Liver (tissue), 9 donors: Measurements from ENCODE around the gene TMEM248. TPM values are rescaled to one million over a fixed set of nuclear protein-coding genes. Genes with fewer than 3 reads are reported as not detected.
"Not testable (repeated sequence)": the region's sequence is repeated elsewhere in the genome, so short reads cannot be mapped to it uniquely, and the experiment has no call there.

Source experiments
- DNase-seq: peaks from one replicate; pipeline ENCODE4 v3.0.0-alpha.2; 2017; ENCODE audit warnings: low spot score
- H3K27ac ChIP-seq, 2 donors: one replicate each; pipeline ENCODE4 v1.7.0; 2013; ENCODE audit warnings: inconsistent platforms in 2 of 2, low read length in 2 of 2, control low read depth in 1 of 2, low read depth in 1 of 2, mild to moderate bottlenecking in 1 of 2
- H3K27me3 ChIP-seq, 4 donors: one replicate each; pipeline versions ENCODE4 v1.6.1 to v1.7.0; 2013; ENCODE audit warnings: low read length in 3 of 4, inconsistent platforms in 1 of 4, mild to moderate bottlenecking in 1 of 4, moderate library complexity in 1 of 4; ENCODE audit not compliant: control insufficient read depth in 4 of 4, insufficient read depth in 4 of 4
- H3K36me3 ChIP-seq, 4 donors: one replicate each; pipeline versions ENCODE4 v1.6.1 to v1.7.0; 2013; ENCODE audit warnings: low read length in 3 of 4, mild to moderate bottlenecking in 3 of 4, low read depth in 1 of 4, moderate library complexity in 1 of 4; ENCODE audit not compliant: control insufficient read depth in 4 of 4, insufficient read depth in 3 of 4
- H3K4me1 ChIP-seq, 4 donors: one replicate each; pipeline versions ENCODE4 v1.6.1 to v1.7.0; 2013; ENCODE audit warnings: low read length in 3 of 4, mild to moderate bottlenecking in 3 of 4, moderate library complexity in 1 of 4; ENCODE audit not compliant: control insufficient read depth in 4 of 4, insufficient read depth in 4 of 4
- H3K4me3 ChIP-seq, 3 donors: one replicate each; pipeline versions ENCODE4 v1.6.1 to v1.7.0; 2013; ENCODE audit warnings: low read length in 3 of 3, control low read depth in 1 of 3, low read depth in 1 of 3, mild to moderate bottlenecking in 1 of 3
- H3K9ac ChIP-seq, 2 donors: one replicate each; pipeline ENCODE4 v1.7.0; 2013; ENCODE audit warnings: low read length in 2 of 2, mild to moderate bottlenecking in 2 of 2, moderate library complexity in 2 of 2, control low read depth in 1 of 2, low read depth in 1 of 2
- H3K9me3 ChIP-seq, 4 donors: one replicate each; pipeline versions ENCODE4 v1.6.1 to v1.7.0; 2013; ENCODE audit warnings: low read length in 3 of 4; ENCODE audit not compliant: control insufficient read depth in 4 of 4
- CTCF ChIP-seq: fragments of 150-350 bp; IDR thresholded peaks from 2 replicates; pipeline ENCODE4 v1.5.1; 2017; ENCODE audit warnings: improper control_type of control experiment, low read depth, low read length; ENCODE audit not compliant: missing input control
- FOXA1 ChIP-seq: IDR thresholded peaks from 2 replicates; pipeline ENCODE4 v1.6.1; 2016; ENCODE audit warnings: antibody characterized with exemption
- FOXA2 ChIP-seq: IDR thresholded peaks from 2 replicates; pipeline ENCODE4 v1.6.1; 2016; ENCODE audit warnings: antibody characterized with exemption
- GABPA ChIP-seq, 2 donors: IDR thresholded peaks in 1 of 2; conservative IDR thresholded peaks in 1 of 2; 2 replicates each; pipeline ENCODE4 v1.6.1; 2016; ENCODE audit warnings: antibody characterized with exemption in 2 of 2, mild to moderate bottlenecking in 1 of 2, moderate library complexity in 1 of 2
- HNF4A ChIP-seq, 2 donors: conservative IDR thresholded peaks; 2 replicates each; pipeline ENCODE4 v1.6.1; 2016; ENCODE audit warnings: antibody characterized with exemption in 2 of 2, mild to moderate bottlenecking in 2 of 2
- JUND ChIP-seq, 2 donors: IDR thresholded peaks; 2 replicates each; pipeline ENCODE4 v1.6.1; 2016; ENCODE audit warnings: antibody characterized with exemption in 2 of 2
- MAX ChIP-seq: IDR thresholded peaks from 2 replicates; pipeline ENCODE4 v1.6.1; 2016; ENCODE audit warnings: antibody characterized with exemption
- REST ChIP-seq: IDR thresholded peaks from 2 replicates; pipeline ENCODE4 v1.6.1; 2016; ENCODE audit warnings: antibody characterized with exemption, mild to moderate bottlenecking
- RXRA ChIP-seq, 2 donors: IDR thresholded peaks; 2 replicates each; pipeline ENCODE4 v1.6.1; 2017 to 2018; ENCODE audit warnings: antibody characterized with exemption in 2 of 2, mild to moderate bottlenecking in 1 of 2
- SP1 ChIP-seq: IDR thresholded peaks from 2 replicates; pipeline ENCODE4 v1.6.1; 2018; ENCODE audit warnings: antibody characterized with exemption, mild to moderate bottlenecking
- TAF1 ChIP-seq: conservative IDR thresholded peaks from 2 replicates; pipeline ENCODE4 v1.6.1; 2016; ENCODE audit warnings: antibody characterized with exemption, mild to moderate bottlenecking
- YY1 ChIP-seq: IDR thresholded peaks from 2 replicates; pipeline ENCODE4 v1.6.1; 2016; ENCODE audit warnings: antibody characterized with exemption, mild to moderate bottlenecking
- WGBS: extraction: QIAGEN DNeasy Blood & Tissue Kit; methylation state at CpG from one replicate; pipeline ENCODE4 v1.1.7; 2013; 5-methylcytosine and 5-hydroxymethylcytosine counted together
- polyA plus RNA-seq, 2 donors: library from polyadenylated mRNA; stranded (reverse) in 1 of 2; unstranded in 1 of 2; fragments of 200-250 nt in 1 of 2; fragments of >200 nt in 1 of 2; fragmentation: Nextera tagmentation in 1 of 2; extraction: Ambion mirVana in 1 of 2; gene quantifications; one replicate each; pipeline versions ENCODE4 v1.2.1 to v1.2.3, GENCODE V29; 2013 to 2015
- total RNA-seq, 2 donors: library from RNA; depleted of rRNA; stranded (reverse); fragments of >200 nt; gene quantifications; one replicate each; pipeline ENCODE4 v1.2.3, GENCODE V29; 2014
- donor health status: healthy.
- donor health status: healthy.
- donor health status: healthy.
- donor health status: healthy.
- donor health status: healthy.

The TMEM248 gene
- total and polyA plus RNA-seq, 4 donors, result 31.4 to 45.6 (median 41.6) TPM

- H3K27ac ChIP-seq, H3K9ac ChIP-seq, H3K4me3 ChIP-seq, H3K9me3 ChIP-seq, H3K27me3 ChIP-seq, DNase-seq, H3K4me1 ChIP-seq: not testable (repeated sequence)
- H3K36me3 ChIP-seq, result peaks cover 6 to 32% (median 14%) of the 10 kb centered on the region in 4 donors
- WGBS, result 100% methylated on average over 3 of the region's 3 CpGs
Measured at GRCh38 chr7:66989552-66989951, 68.5 kb downstream of the TMEM248 start.

- not testable (repeated sequence) for H3K27ac ChIP-seq, H3K4me3 ChIP-seq, H3K9ac ChIP-seq, DNase-seq, H3K4me1 ChIP-seq, H3K27me3 ChIP-seq, H3K9me3 ChIP-seq
- WGBS, result 72% methylated on average over 5 of the region's 5 CpGs
- H3K36me3 ChIP-seq, result peaks cover 4 to 17% (median 8%) of the 10 kb centered on the region in 4 donors
Measured at GRCh38 chr7:66994051-66994450, 73.0 kb downstream of the TMEM248 start.

DNA sequence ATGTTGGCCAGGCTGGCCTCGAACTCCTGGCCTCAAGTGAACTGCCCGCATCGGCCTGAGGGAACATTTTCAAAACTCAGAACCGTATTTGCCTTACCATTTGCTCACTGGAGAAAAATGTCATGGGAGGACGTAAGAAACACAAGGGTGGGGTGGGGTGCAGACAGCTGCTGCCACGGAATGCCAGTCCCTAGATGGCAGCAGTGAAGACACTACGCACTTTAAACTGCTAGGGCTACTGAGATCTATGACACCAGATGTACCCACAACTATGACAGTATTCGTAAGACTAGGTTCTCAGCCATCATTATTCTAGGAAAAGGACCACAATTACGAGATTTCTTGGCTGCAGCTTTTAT is 73.6 kb downstream of the TMEM248 start:
- peak; percentile 38 for DNase-seq
- Histone ChIP-seq H3K27ac (peak overlapping the region; percentile 89 to 96), H3K4me3 (peak overlapping the region; percentile 66 to 74 (median 67)), H3K36me3 (peaks cover 5 to 17% (median 8%) of the 10 kb centered on the region in 4 donors), H3K9ac (peak overlapping the region; percentile 80 to 89)
- H3K9me3 ChIP-seq, H3K4me1 ChIP-seq, H3K27me3 ChIP-seq: not testable (repeated sequence)
- TF ChIP-seq HNF4A (conservative IDR thresholded peaks at IDR 0.05) (peak in 1 of 2 donors; percentile 22), MAX (peak; percentile 3), RXRA (IDR thresholded peaks at IDR 0.05) (peak in 1 of 2 donors; percentile 22), CTCF (peak; percentile 9)
- WGBS, result under 1% methylated on average over 9 of the region's 9 CpGs

GRCh38 chr7:66995050-66995776 is 74.2 kb downstream of the TMEM248 start, which contains the start of gene SBDS:
SBDS (minus strand) TSS chr7:66995586; CDS start chr7:66995417, 169 bp downstream.
- under 1% methylated on average over 59 of the region's 59 CpGs for WGBS
- peak; percentile 90 for DNase-seq
- H3K36me3 ChIP-seq, result peaks cover 2 to 15% (median 8%) of the 10 kb centered on the region in 4 donors
- H3K9me3 ChIP-seq, H3K27me3 ChIP-seq, H3K4me1 ChIP-seq: not testable (repeated sequence)
- H3K9ac ChIP-seq, result peak within 1 kb of the TSS; percentile 80 to 89
- TF ChIP-seq YY1 (peak; percentile 93), FOXA1 (peak; percentile 33), JUND (IDR thresholded peaks at IDR 0.05) (peak; percentile 10 to 56), GABPA (IDR thresholded peaks at IDR 0.05 in 1 of 2, conservative IDR thresholded peaks at IDR 0.05 in 1 of 2) (peak in 1 of 2 donors; percentile 87), REST (peak; percentile 77), TAF1 (peak; percentile 91), FOXA2 (peak; percentile 84), RXRA (IDR thresholded peaks at IDR 0.05) (peak in 1 of 2 donors; percentile 12), SP1 (peak; percentile 65)
- peak within 1 kb of the TSS; percentile 66 to 74 (median 67) for H3K4me3 ChIP-seq
- H3K27ac ChIP-seq, result peak within 1 kb of the TSS; percentile 89 to 96
